ENCODE measurements around the gene TMC5.

DNA sequence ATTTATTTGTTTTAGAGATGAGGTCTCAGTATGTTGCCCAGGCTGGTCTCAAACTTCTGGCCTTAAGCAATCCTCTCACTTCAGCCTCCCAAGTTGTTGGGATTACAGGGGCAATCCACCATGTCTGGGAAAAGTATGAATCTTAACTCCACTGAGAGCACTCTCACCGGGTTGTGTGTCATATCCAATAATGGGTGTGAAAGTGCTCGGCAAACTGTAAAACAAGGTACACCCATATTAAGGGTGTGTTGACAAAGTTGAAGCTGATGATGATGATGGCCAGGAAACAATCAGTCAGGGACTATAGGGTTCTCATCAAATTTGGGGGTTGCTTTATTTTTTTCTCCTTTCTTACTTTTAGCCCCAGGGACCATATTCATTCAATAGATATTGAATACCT, 25.3 kb upstream of the TMC5 start:
- TF ChIP-seq, protein P1, sequence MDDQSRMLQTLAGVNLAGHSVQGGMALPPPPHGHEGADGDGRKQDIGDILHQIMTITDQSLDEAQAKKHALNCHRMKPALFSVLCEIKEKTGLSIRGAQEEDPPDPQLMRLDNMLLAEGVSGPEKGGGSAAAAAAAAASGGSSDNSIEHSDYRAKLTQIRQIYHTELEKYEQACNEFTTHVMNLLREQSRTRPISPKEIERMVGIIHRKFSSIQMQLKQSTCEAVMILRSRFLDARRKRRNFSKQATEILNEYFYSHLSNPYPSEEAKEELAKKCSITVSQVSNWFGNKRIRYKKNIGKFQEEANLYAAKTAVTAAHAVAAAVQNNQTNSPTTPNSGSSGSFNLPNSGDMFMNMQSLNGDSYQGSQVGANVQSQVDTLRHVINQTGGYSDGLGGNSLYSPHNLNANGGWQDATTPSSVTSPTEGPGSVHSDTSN (IDR thresholded peaks at IDR 0.05), result no peak
- TF ChIP-seq, protein P2, sequence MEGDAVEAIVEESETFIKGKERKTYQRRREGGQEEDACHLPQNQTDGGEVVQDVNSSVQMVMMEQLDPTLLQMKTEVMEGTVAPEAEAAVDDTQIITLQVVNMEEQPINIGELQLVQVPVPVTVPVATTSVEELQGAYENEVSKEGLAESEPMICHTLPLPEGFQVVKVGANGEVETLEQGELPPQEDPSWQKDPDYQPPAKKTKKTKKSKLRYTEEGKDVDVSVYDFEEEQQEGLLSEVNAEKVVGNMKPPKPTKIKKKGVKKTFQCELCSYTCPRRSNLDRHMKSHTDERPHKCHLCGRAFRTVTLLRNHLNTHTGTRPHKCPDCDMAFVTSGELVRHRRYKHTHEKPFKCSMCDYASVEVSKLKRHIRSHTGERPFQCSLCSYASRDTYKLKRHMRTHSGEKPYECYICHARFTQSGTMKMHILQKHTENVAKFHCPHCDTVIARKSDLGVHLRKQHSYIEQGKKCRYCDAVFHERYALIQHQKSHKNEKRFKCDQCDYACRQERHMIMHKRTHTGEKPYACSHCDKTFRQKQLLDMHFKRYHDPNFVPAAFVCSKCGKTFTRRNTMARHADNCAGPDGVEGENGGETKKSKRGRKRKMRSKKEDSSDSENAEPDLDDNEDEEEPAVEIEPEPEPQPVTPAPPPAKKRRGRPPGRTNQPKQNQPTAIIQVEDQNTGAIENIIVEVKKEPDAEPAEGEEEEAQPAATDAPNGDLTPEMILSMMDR (IDR thresholded peaks at IDR 0.05), result no peak
- no peak for TF ChIP-seq POLR2AphosphoS5 (IDR thresholded peaks at IDR 0.05; ENCODE audit: low read depth, low read length)
- TF ChIP-seq FOXM1 (IDR thresholded peaks at IDR 0.05; ENCODE audit: low read depth), result no peak
- TF ChIP-seq FOXJ3 (CRISPR knock-in tag; IDR thresholded peaks at IDR 0.05), result no peak

Measured in SK-N-SH (cell line).